Left ventricle myocardium superior (tissue), 1 donor: ENCODE results near the gene ALS2CL. TPM values are rescaled to one million over a fixed set of nuclear protein-coding genes. Genes with fewer than 3 reads are reported as not detected.

Source experiments
- ATAC-seq: fragments of 200-7000 bp; cut with Tn5 transposase; one replicate; pipeline ENCODE4 v1.9.1; 2020; ENCODE audit warnings: mild to moderate bottlenecking, moderate library complexity
- DNase-seq: peaks from one replicate; pipeline ENCODE4 v3.0.0-alpha.2; 2020
- intact Hi-C: fragments of 100-400 bp; cut with micrococcal nuclease; formaldehyde crosslinking; loops from one replicate; pipeline ENCODE4 v1.11.0; 2022
- total RNA-seq: library from RNA; stranded (reverse); fragmentation: NEBNext Ultra II Directional; extraction: Animal tissue kit (Norgen Biotek cat#: 25700); gene quantifications from one replicate; pipeline ENCODE4 v1.2.1, GENCODE V29; 2021
- donor health status: DM: no; HTN: yes; CAD: no; lungs with severe emphysema.

The ALS2CL gene
- total RNA-seq, 1 donor from 2014 or later: 33.1 TPM

- no peak for DNase-seq
- intact Hi-C loops: no loop called here
- ATAC-seq: no peak
These were observed 34.2 kb downstream of the ALS2CL start for GRCh38 chr3:46659285-46659684.

GRCh38 chr3:46656778-46657556 is 36.5 kb downstream of the ALS2CL start:
- ATAC-seq (no peak), DNase-seq (no peak)
- intact Hi-C loops: no loop called here

GRCh38 chr3:46655271-46655670 is 38.2 kb downstream of the ALS2CL start:
- DNase-seq (no peak), ATAC-seq (no peak)
- intact Hi-C loops: no loop called here

GRCh38 chr3:46651084-46651483 is 42.4 kb downstream of the ALS2CL start:
- intact Hi-C loops: no loop called here
- ATAC-seq (no peak), DNase-seq (no peak)

GRCh38 chr3:46649436-46649835 is 44.0 kb downstream of the ALS2CL start:
- ATAC-seq (no peak), DNase-seq (no peak)
- intact Hi-C loops: no loop called here

GRCh38 chr3:46648096-46648495 is 45.4 kb downstream of the ALS2CL start:
- intact Hi-C loops: no loop called here
- ATAC-seq (no peak), DNase-seq (no peak)

- ATAC-seq (peak; percentile 55), DNase-seq (no peak)
- intact Hi-C loops: no loop called here
These were observed 46.8 kb downstream of the ALS2CL start for GRCh38 chr3:46646700-46647099.

- no peak for DNase-seq
- ATAC-seq: no peak
- intact Hi-C loops: no loop called here
These were observed 49.8 kb downstream of the ALS2CL start for GRCh38 chr3:46643701-46644100.

- no peak for DNase-seq
- no peak for ATAC-seq
- intact Hi-C loops: no loop called here
These were observed 50.5 kb downstream of the ALS2CL start for GRCh38 chr3:46642971-46643370.

GRCh38 chr3:46640927-46641326 is 52.6 kb downstream of the ALS2CL start:
- peak; percentile 76 for ATAC-seq
- intact Hi-C loops: no loop called here
- no peak for DNase-seq

- DNase-seq (no peak), ATAC-seq (no peak)
- intact Hi-C loops: no loop called here
These were observed 54.3 kb downstream of the ALS2CL start for GRCh38 chr3:46639221-46639620.

- no peak for DNase-seq
- intact Hi-C loops: no loop called here
- no peak for ATAC-seq
These were observed 58.6 kb downstream of the ALS2CL start for GRCh38 chr3:46634856-46635255.

GRCh38 chr3:46632792-46633191 is 60.7 kb downstream of the ALS2CL start:
- ATAC-seq: no peak
- intact Hi-C loops: no loop called here

GRCh38 chr3:46629551-46630517 is 63.6 kb downstream of the ALS2CL start:
- peak; percentile 92 for DNase-seq
- intact Hi-C loops: loop anchor here (10.0 kb wide), 1 partner anchor 145 kb away; no protein-coding TSS in a partner anchor
- ATAC-seq: peak; percentile 94

More at GRCh38 chr3:46632792-46633191, 60.7 kb downstream of the ALS2CL start:
- DNase-seq: no peak

GRCh38 chr3:46628901-46629369 is 64.5 kb downstream of the ALS2CL start:
- ATAC-seq (peak; percentile 43), DNase-seq (no peak)
- intact Hi-C loops: loop anchor here (10.0 kb wide), 1 partner anchor 144 kb away; no protein-coding TSS in a partner anchor

GRCh38 chr3:46627078-46627477 is 66.4 kb downstream of the ALS2CL start:
- intact Hi-C loops: loop anchor here (10.0 kb wide), 1 partner anchor 142 kb away; no protein-coding TSS in a partner anchor

GRCh38 chr3:46626039-46626438 is 67.4 kb downstream of the ALS2CL start:
- ATAC-seq (no peak), DNase-seq (no peak)
- intact Hi-C loops: loop anchor here (10.0 kb wide), 1 partner anchor 141 kb away; no protein-coding TSS in a partner anchor

More at GRCh38 chr3:46627078-46627477, 66.4 kb downstream of the ALS2CL start:
- ATAC-seq: no peak
- DNase-seq: no peak

GRCh38 chr3:46624975-46625490 is 68.4 kb downstream of the ALS2CL start:
- intact Hi-C loops: loop anchor here (10.0 kb wide), 1 partner anchor 140 kb away; no protein-coding TSS in a partner anchor
- ATAC-seq: no peak
- no peak for DNase-seq

GRCh38 chr3:46624533-46624932 is 68.9 kb downstream of the ALS2CL start:
- ATAC-seq: no peak
- intact Hi-C loops: loop anchor here (10.0 kb wide), 1 partner anchor 140 kb away; no protein-coding TSS in a partner anchor
- no peak for DNase-seq
